ENCODE results near the gene NRG2. TPM values are rescaled to one million over a fixed set of nuclear protein-coding genes. Genes with fewer than 3 reads are reported as not detected.

NRG2 gene
- total and polyA plus RNA-seq, 2 donors (not counting 3 experiments of a cell fraction or from before 2014, with no cell fraction given), result 0.26 to 0.42 TPM

DNA sequence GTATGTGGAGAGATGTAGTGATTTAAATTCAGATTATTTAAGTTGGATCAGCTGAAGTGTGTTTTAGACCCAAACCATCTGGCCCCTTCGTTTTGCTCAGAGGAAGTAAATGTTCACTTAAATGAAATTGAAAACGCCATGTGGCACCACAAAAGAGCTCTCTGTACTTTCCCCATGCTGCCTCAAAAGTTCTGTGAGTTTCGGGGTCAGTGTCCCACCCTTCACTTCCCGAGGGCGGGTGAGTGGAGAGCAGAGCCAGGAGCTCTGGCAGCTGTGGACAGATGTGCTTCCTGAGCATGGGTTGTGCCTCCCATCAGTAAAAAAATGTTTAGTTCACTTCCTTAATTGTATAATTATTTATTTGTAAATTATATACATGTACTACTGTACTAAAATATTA is 199.1 kb downstream of the NRG2 start:
- H4K20me1 ChIP-seq (replicated peaks; ENCODE audit: control insufficient read depth, extremely low read depth, insufficient read depth, low read length), result no peaks in the 10 kb centered on the region
- no peaks in the 10 kb centered on the region for H3K9me3 ChIP-seq (replicated peaks; ENCODE audit: control insufficient read depth, insufficient read depth, low read length)
- no peak for DNase-seq (ENCODE audit: low read depth, low spot score)
- no peak overlapping the region for H3K4me2 ChIP-seq (ENCODE audit: insufficient read depth, low read length)
- TF ChIP-seq EZH2 (IDR thresholded peaks at IDR 0.05; ENCODE audit: borderline replicate concordance, low read depth, low read length, severe bottlenecking), result no peak
- no peak for TF ChIP-seq POLR2AphosphoS5 (IDR thresholded peaks at IDR 0.05; ENCODE audit: insufficient read depth, low read depth, low read length)
- TF ChIP-seq CTCF (IDR thresholded peaks at IDR 0.05; ENCODE audit: extremely low read depth in 1 of 2, insufficient read depth in 1 of 2, low read depth in 1 of 2, low read length in 2 of 2), result no peak
- TF ChIP-seq MYC (IDR thresholded peaks at IDR 0.05; ENCODE audit: low read depth, low read length), result no peak
- TF ChIP-seq GATA2 (IDR thresholded peaks at IDR 0.05; ENCODE audit: insufficient read depth, insufficient read length, low read depth, low read length), result no peak
- no peak for TF ChIP-seq MAX (IDR thresholded peaks at IDR 0.05; ENCODE audit: insufficient read depth, insufficient read length)
- no peak for TF ChIP-seq POLR2A (IDR thresholded peaks at IDR 0.05; ENCODE audit: low read depth, low read length)
- no peak for TF ChIP-seq FOS (IDR thresholded peaks at IDR 0.05; ENCODE audit: borderline replicate concordance, insufficient read depth, low read length)
- no peak for TF ChIP-seq JUN (IDR thresholded peaks at IDR 0.05; ENCODE audit: borderline replicate concordance, insufficient read depth, insufficient read length, low read depth)
- BruUV-seq (replicated peaks), result no TSS peak
- no peak overlapping the region for H3K27ac ChIP-seq (ENCODE audit: insufficient read depth, low read depth, low read length)
- POLR2A ChIA-PET, result no interaction called here
- CTCF ChIA-PET, result interaction anchor here (0.7 to 5.7 kb wide), 7 partner anchors 17 to 197 kb away, joined by 3 to 95 read pairs (median 3); no protein-coding TSS in a partner anchor
- intact Hi-C loops (cut with micrococcal nuclease) (loop anchor here (1.0 kb wide), 5 partner anchors 20 to 313 kb away; no protein-coding TSS in a partner anchor), dilution Hi-C loops (cut with MboI; ENCODE audit: extremely low pct_ligation_motif_present, low sequenced_read_pairs) (no loop called here)
- H2AFZ ChIP-seq (ENCODE audit: low read depth, low read length), result no peak overlapping the region
- no peaks in the 10 kb centered on the region for H3K4me1 ChIP-seq (ENCODE audit: control insufficient read depth, extremely low read depth, insufficient read depth, low read length)
- FAIRE-seq, result no peak
- H3K79me2 ChIP-seq (ENCODE audit: control insufficient read depth, insufficient read depth, low read length), result no peaks in the 10 kb centered on the region
- no peak overlapping the region for H3K9ac ChIP-seq (replicated peaks; ENCODE audit: extremely low read depth, insufficient read depth, low read length)
- H3K36me3 ChIP-seq (ENCODE audit: control insufficient read depth in 2 of 2, extremely low read depth in 1 of 2, insufficient read depth in 2 of 2, low read length in 2 of 2), result no peaks in the 10 kb centered on the region
- peaks cover 4 to 7% of the 10 kb centered on the region in 2 experiments for H3K27me3 ChIP-seq (ENCODE audit: control insufficient read depth in 2 of 2, insufficient read depth in 2 of 2, low read length in 2 of 2)
- H3K9me1 ChIP-seq (replicated peaks; ENCODE audit: control insufficient read depth, extremely low read depth, insufficient read depth, low read length), result no peaks in the 10 kb centered on the region
- no peak overlapping the region for H3K4me3 ChIP-seq (replicated peaks in 1 of 3; ENCODE audit: insufficient read depth in 1 of 3, low read depth in 1 of 3, low read length in 3 of 3)

Data from endothelial cell of umbilical vein (primary cell).